ENCODE results near the gene IFRD2. TPM values are rescaled to one million over a fixed set of nuclear protein-coding genes. Genes with fewer than 3 reads are reported as not detected.
"Not testable (repeated sequence)": the region's sequence is repeated elsewhere in the genome, so short reads cannot be mapped to it uniquely, and the experiment has no call there.

The IFRD2 gene
- total and polyA plus RNA-seq, 3 donors from 2014 or later = 42.3 to 60.9 (median 55.3) TPM

DNA sequence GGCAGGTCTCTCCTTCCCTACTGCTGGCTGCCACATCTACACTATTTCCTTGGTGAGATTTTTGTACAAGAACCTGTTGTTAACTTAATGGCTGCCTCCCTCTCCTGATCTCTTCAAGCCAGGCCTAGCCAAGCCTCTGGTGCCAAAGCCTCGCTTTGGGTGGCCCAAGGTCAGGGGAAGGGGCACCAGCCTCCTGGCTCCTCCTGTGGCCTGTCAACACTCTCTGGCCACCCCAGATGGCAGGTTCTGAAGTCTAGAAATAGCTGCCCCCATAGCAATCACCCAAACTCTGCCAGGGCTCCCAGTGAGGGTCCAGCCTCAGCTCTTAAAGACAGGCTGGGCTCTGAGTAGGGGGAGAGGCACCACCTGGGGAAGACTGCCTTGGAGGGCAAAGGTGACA, 5.0 kb downstream of the IFRD2 start:
- Histone ChIP-seq H3K36me3 (ENCODE audit: low read depth, missing control alignments) (no peaks in the 10 kb centered on the region), H3K4me3 (no peak overlapping the region), H3K27ac (no peak overlapping the region), H3K4me1 (peaks cover 16% of the 10 kb centered on the region), H3K27me3 (no peaks in the 10 kb centered on the region), H3K9me3 (no peaks in the 10 kb centered on the region)
- intact Hi-C loops (cut with DNase I; ENCODE audit: low total_unique reads) = no loop called here
- WGBS, 2 donors = 83% methylated on average over 1 of the region's 1 CpG; no CpG with 5 or more reads in 1 of the 2 donors
- no peak for DNase-seq
- no peak for TF ChIP-seq CTCF (IDR thresholded peaks at IDR 0.05)
- no peak for TF ChIP-seq POLR2A (IDR thresholded peaks at IDR 0.05)

DNA sequence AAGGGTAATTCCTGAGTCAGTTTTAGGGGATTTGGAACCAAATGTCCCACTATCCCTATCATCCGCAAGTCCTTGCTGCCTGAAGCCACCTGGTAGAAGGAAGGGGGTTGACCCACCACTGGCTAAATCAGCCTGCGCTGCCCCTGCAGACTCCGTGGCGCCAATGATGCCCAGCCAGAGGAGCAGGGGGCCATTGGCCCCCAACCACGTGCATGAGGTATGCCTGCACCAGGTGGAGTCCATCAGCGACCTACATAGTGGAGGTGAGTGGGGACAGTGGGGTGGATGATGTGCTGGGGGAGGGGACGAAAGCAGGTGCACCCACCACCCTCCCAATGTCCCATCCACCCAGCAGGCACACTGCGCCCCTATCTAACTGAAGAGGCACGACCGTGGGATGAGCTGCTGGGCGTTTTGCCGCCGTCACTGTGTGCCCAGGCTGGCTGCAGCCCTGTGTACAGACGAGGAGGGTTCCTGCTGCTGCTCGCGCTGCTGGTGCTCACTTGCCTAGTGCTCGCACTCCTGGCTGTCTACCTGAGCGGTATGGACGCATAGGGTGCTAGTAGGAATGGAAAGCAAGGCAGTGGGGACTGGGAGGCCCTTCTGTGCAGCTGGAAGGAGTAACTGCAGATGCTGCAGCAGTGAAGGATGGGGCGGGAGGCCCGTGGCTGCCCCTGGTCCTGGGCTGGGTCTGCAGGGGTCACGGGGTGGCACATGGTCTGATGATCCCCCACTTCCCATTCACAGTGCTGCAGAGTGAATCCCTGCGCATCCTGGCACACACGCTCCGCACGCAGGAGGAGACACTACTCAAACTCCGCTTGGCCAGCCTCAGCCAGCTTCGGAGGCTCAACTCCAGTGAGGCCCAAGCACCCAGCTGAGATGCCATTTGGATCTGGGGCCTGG, 5.7 kb downstream of the IFRD2 start:
- intact Hi-C loops (cut with DNase I; ENCODE audit: low total_unique reads) = no loop called here
- Histone ChIP-seq H3K9me3 (no peaks in the 10 kb centered on the region), H3K27me3 (no peaks in the 10 kb centered on the region), H3K27ac (no peak overlapping the region), H3K36me3 (ENCODE audit: low read depth, missing control alignments) (no peaks in the 10 kb centered on the region), H3K4me3 (no peak overlapping the region), H3K4me1 (peaks cover 14% of the 10 kb centered on the region)
- DNase-seq = no peak
- WGBS, 2 donors = 86% methylated on average over 16 to 28 of the region's 28 CpGs
- TF ChIP-seq CTCF (IDR thresholded peaks at IDR 0.05) = no peak
- TF ChIP-seq POLR2A (IDR thresholded peaks at IDR 0.05) = no peak

- H3K4me1 ChIP-seq; intact Hi-C loops (cut with DNase I; ENCODE audit: low total_unique reads); DNase-seq; H3K27ac ChIP-seq; H3K4me3 ChIP-seq; H3K9me3 ChIP-seq; H3K27me3 ChIP-seq; H3K36me3 ChIP-seq (ENCODE audit: low read depth, missing control alignments): not testable (repeated sequence)
- WGBS, 2 donors = 83 to 94% methylated on average over 6 of the region's 6 CpGs
These were observed 8.1 kb downstream of the IFRD2 start for GRCh38 chr3:50284121-50284520.

- Histone ChIP-seq H3K4me3 (no peak overlapping the region), H3K36me3 (ENCODE audit: low read depth, missing control alignments) (no peaks in the 10 kb centered on the region), H3K9me3 (no peaks in the 10 kb centered on the region), H3K27ac (no peak overlapping the region), H3K27me3 (no peaks in the 10 kb centered on the region), H3K4me1 (no peaks in the 10 kb centered on the region)
- WGBS, 2 donors = 92 to 93% methylated on average over 8 of the region's 8 CpGs
- intact Hi-C loops (cut with DNase I; ENCODE audit: low total_unique reads) = loop anchor here (10.0 kb wide), 1 partner anchor 85 kb away; the partner anchor contains the start of gene GNAT1
- no peak for TF ChIP-seq POLR2A (IDR thresholded peaks at IDR 0.05)
- TF ChIP-seq CTCF (IDR thresholded peaks at IDR 0.05) = no peak
- DNase-seq = no peak
These were observed 12.8 kb downstream of the IFRD2 start for GRCh38 chr3:50279255-50280016.

DNA sequence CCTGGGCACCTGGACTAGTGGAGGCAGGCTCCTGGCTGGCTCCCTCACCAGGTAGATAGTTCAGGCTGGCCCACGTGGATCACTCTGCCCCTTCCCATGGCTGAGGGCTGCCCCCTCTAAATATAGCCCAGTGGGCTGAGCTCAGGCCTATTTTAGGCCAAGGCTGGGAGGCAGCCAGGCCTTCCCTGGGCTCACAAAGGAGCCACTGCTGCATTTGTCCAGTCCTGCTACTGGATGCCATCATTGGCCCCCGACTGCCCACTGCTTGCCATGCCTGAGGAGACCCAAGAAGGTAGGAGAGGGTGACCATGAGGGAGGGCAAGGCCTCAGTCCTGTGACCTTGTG, 13.4 kb downstream of the IFRD2 start, which contains the start of gene LSMEM2:
Gene LSMEM2 (plus strand): TSS at position 208 of the 345 bp plus-strand sequence. CDS start 27 bp downstream, at position 235.
- Histone ChIP-seq H3K9me3 (no peaks in the 10 kb centered on the region), H3K27me3 (no peaks in the 10 kb centered on the region), H3K4me3 (no peak within 1 kb of the TSS), H3K4me1 (no peaks in the 10 kb centered on the region), H3K27ac (no peak within 1 kb of the TSS), H3K36me3 (ENCODE audit: low read depth, missing control alignments) (no peaks in the 10 kb centered on the region)
- DNase-seq = no peak
- intact Hi-C loops (cut with DNase I; ENCODE audit: low total_unique reads) = loop anchor here (10.0 kb wide), 1 partner anchor 84 kb away; the partner anchor contains the start of gene GNAT1
- TF ChIP-seq POLR2A (IDR thresholded peaks at IDR 0.05) = no peak
- TF ChIP-seq CTCF (IDR thresholded peaks at IDR 0.05) = no peak
- 74 to 83% methylated on average over 1 to 2 of the region's 2 CpGs for WGBS, 2 donors

Data from testis (tissue), 3 donors.